Stimulated activated CD4-positive, alpha-beta T cell treated with anti-CD3 and anti-CD28 coated beads, Interleukin-12 subunit alpha, Interleukin-12 subunit beta, amount 100 ng/mL, for 24 hours (primary cell): ENCODE measurements around the gene TMEM128.
A peak's percentile ranks its signal among the peaks of the same experiment; 100 is the strongest.
"Not testable (repeated sequence)": the region's sequence is repeated elsewhere in the genome, so short reads cannot be mapped to it uniquely, and the experiment has no call there.

Experiments used
- DNase-seq, 2 experiments: peaks; one replicate each; pipeline ENCODE4 v3.0.0-alpha.2; 2020; ENCODE audit warnings: low read depth in 2 of 2

Gene TMEM128

GRCh38 chr4:4248029-4248884 lies at the start of gene TMEM128:
Gene TMEM128 (minus strand): TSS chr4:4248223. CDS start chr4:4248202, 21 bp downstream.
- DNase-seq = peak; percentile 88 to 89

GRCh38 chr4:4296283-4296846 lies 48.3 kb upstream of the TMEM128 start:
- no peak for DNase-seq

DNA sequence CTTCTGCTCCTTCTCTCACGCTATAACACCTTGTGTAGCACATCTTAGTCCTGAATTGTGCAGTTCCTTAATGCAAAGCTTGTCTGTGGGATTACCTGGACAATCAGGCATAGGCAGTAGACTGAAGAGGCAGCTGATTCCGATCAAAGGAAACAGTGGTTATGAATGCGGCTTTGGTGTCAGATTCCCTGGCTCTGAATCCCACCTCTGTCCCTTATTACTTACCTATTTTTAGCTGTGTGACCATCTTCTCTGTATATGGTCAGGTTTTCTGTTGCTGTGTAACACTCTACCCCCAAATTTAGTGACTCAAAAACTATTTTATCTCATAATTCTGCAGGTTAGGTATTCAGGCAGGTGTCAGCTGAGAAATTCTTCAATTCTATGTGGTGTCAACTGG lies 45.3 kb upstream of the TMEM128 start:
- no peak for DNase-seq

DNA sequence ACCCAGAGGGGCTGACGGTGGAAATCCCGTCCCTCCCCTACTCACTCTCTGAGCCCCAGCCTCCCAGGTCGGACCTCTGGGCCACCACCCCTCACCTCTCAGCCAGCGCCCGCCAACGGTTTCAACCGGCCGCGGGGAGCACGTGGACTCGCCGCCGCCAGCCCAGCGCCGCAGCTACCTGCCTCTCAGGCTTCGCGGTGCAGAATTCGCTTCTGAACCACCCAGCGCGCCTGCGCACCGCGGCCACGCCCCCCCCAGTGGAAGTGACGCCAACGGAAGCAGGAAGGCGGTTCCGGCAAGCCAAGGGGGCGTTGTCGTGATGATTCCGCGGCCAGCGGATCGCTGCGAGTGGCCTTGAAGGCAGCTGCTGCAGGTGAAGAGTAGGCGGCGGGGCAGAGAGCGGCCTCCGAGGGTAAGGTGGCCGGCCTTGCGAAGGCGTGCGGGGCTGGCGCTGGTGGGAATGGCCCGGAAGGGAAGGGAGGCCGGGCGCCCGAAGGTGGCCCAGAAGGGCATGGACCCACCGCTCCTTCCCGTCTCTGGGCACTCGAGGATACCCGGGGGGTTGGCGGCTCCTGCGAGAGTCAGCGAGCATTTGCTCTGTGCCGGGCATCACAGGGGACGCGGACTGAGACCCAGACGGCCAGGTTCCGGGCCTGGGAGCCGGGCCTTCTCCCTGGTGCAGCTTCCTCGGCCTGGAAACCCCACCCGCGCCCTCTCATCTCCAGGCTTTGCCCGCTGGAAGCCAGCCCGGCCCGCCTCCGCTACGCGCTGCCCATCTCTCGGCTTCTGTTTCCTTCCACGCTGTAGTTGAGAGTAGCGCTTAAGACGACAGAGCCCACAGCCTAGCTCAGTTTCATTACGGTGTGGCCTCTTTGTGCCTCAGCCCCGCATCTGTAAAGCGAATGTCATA lies 42.2 kb upstream of the TMEM128 start, which contains the start of the genes LYAR and ZBTB49:
TSS of gene LYAR (minus strand) at position 214 of the 910 bp plus-strand sequence. CDS start 6,412 bp downstream, outside the sequence.
TSS of gene ZBTB49 (plus strand) at position 311 of the 910 bp plus-strand sequence. CDS start 9,695 bp downstream, outside the sequence.
- peak; percentile 93 to 97 for DNase-seq

- DNase-seq = no peak
Observed at GRCh38 chr4:4289597-4289940, 41.5 kb upstream of the TMEM128 start.

- no peak for DNase-seq
Observed at GRCh38 chr4:4289055-4289454, 41.0 kb upstream of the TMEM128 start.

GRCh38 chr4:4288098-4288497 lies 40.1 kb upstream of the TMEM128 start:
- no peak for DNase-seq

GRCh38 chr4:4284827-4285618 lies 37.0 kb upstream of the TMEM128 start:
- DNase-seq = no peak

DNA sequence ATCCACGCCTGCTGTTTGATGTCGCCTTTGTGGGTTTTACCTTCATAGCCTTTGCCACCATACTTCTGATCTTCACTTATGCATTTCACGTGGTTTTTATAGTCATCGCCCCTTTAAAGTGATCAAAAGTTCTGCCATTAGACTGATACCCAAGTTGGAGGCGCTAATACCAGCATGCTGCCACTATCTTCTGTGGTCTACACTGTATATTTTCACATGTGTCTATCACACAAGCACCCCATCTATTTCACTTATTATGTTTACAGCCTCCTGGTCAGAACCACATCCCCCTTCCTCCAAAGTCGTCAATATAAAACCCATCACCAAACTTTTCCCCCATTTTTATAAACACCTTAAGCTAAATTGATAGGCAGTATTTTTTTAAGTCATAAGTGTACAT lies 33.8 kb upstream of the TMEM128 start:
- DNase-seq = no peak

- no peak for DNase-seq
Observed at GRCh38 chr4:4277531-4277930, 29.5 kb upstream of the TMEM128 start.

GRCh38 chr4:4274226-4274625 lies 26.2 kb upstream of the TMEM128 start:
- DNase-seq = no peak

GRCh38 chr4:4271912-4272311 lies 23.9 kb upstream of the TMEM128 start:
- no peak for DNase-seq

DNA sequence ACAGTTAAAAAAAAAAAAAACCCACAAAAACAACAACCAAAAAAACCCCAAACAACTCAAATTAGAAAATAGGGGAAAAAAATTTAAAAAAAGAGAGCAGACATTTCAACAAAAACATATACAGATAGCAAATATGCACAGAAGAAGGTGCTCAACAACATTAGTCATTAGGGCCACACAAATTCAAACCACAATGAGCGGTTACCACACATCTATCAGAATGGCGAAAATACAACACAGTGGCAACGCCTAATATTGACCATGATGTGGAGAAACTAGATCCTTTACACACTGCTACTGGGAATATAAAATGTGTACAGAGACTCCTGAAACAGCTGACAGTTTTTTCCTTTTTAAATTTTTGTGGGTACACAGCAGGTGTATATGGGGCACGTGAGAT lies 22.5 kb upstream of the TMEM128 start:
- no peak for DNase-seq

DNA sequence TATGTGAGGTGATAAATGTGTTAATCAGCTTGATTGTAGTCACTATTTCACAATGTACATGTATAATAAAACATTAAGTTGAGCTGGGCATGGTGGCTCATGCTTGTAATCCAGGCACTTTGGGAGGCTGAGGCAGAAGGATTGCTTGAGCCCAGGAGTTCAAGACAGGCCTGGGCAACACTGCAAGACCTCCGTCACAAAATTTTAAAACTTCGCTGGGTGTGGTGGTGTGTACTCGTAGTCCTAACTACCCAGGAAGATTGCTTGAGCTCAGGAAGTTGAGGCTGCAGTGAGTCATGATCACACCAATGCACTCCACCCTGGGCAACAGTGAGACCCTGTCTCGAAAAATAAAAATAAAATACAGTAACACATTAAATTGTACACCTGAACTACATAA lies 21.8 kb upstream of the TMEM128 start:
- no peak for DNase-seq

DNA sequence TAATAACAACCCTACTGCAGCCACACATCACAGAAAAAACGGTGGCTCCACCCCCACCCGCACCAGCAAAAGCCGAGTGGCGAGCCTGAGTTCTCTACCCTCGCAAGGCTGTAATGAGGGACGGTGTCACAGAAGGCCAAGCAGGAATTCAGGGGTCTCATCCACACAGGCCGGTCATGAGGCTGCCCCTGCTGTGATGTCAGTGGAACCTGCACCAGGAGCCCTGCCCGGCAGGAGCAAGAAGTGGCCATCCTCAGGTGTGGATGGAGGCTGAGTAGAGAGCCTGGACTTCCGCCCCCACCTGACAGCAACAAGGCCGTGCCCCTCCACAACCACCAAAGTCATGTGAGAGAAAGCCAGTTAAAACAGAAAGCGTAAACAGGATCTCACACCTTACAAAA lies 21.3 kb upstream of the TMEM128 start:
- no peak for DNase-seq

GRCh38 chr4:4268776-4269175 lies 20.8 kb upstream of the TMEM128 start:
- DNase-seq = no peak

DNA sequence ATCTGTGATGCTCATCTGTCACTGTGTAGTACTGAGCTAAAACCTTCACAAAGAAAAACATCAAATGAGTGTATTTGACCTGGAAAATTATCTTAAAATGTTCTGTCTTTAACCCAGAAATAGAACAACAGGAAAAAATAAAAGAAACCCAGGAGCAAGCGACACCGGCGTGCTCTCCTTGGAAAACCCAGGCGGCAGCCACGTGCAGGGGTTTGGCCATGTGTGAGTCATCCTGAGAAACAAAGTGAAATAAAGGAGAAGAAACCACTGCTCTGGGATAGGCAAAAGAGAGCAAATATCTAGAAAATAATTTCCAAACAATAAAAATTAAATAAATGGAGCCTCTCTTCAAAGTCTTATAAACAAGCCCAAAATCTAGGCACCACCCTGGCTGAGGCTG lies 20.0 kb upstream of the TMEM128 start:
- DNase-seq = no peak

DNA sequence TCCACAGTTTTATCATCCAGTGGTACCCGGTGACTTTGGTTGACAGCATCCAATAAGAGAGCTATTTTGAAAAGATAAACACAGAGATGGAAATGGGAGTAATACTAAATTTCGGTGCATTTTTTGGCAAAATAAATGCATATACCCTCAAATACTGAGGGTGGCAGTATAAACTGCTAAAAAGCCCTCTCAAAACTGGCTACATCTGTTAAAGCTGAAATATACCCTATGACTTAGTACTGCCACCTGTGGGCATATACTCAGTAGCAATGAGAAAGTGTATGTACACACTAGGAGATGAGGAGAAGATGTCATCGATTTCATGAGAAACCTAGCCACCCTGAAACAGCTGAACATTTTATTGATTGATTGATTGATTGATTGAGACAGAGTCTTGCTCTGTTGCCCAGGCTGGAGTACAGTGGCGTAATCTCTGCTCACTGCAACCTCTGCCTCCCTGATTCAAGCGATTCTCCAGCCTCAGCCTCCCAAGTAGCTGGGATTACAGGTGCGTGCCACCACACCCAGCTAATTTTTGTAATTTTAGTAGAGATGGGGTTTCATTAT lies 12.2 kb upstream of the TMEM128 start:
- no peak for DNase-seq

DNA sequence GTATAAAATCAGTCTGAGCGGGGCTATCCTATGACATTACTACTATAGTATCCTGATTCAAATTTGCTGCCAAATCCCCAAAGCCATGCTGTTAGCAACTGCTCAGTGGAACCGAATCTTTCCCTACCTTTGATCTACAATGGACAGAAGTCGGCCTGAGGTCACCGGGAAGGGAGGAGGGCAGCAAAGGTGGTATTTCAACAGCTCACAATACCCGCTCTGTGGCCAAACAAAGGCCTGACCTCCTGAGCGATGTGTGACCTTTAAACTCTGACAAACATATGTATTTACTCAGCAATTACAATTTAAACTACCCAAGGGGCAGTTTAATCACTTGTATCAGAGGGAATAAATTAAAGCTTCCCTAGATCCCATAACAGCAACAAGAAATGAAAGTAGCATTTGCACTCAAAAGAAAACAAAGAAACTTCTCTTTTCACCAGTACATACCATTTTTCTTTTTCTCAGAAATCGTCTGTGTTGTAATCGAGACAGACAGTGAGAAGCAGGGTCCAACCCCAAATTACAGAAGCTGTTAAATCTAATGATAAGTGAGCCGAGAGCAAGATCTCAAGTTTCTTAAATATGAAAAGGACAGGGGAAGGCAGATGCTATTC lies 11.6 kb upstream of the TMEM128 start:
- DNase-seq = no peak

- DNase-seq = not testable (repeated sequence)
Observed at GRCh38 chr4:4257705-4258104, 9.7 kb upstream of the TMEM128 start.

DNA sequence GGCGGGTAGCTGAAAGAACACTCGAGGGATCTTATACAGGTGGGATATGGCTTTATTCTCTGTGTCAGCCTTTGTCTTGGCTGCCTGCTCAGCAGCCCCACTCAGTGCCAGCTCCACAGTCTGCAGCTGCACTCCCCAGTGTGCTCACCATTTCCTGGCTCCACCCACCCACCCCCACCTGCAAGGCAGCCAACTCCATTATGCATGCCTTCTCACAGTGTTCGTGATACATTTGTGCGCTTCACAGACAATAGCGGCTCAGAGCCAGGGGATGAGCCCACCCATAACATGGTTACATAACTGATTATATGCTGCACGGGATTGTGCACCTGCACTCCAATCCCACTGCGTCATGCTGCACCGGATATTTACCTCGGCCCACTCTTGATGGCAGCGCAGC lies 8.8 kb upstream of the TMEM128 start:
- no peak for DNase-seq
